LoVo (cell line): ENCODE results near the gene TNS2.

Source experiments
- DNase-seq: peaks from one replicate; pipeline ENCODE4 v3.0.0-alpha.2; 2016; ENCODE audit warnings: low spot score

TNS2 gene

DNA sequence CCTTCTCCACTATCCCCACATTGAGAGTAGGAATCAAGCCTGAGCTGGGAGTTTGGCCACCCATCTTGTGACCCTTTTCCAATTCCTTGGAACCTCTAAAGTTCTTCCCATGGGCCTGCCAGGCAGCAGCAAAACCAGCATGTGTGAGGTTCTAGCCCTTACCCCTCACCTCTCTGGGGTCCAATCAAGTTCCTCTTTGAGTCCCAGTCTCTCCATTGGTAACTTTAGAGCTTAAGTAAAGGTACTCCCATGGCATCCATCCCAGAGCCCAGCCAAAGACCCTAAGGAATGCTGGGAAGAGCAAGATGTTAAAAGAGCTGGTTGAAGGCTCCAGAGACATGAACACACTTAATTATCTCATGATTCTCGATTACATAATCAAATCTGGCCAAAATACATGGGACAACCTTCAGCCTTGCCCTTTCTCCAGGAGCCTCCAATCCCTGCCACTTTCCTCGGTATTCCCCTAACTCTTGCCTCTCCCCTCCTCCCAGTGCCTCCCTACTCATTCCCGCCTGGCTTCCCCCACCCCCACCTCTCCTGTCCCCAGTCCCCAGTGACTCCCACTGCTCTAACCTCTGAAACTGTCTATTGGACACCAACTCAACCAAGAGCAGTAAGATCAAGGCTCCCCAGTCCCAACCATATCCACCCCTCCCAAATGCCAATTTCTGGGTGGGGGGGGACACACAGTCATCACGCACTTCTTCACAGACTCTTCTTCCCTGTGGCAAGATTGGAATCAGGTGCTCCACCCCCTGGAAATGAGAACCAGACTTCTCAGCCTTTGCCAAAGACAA, 4.8 kb upstream of the TNS2 start:
- DNase-seq: no peak

DNA sequence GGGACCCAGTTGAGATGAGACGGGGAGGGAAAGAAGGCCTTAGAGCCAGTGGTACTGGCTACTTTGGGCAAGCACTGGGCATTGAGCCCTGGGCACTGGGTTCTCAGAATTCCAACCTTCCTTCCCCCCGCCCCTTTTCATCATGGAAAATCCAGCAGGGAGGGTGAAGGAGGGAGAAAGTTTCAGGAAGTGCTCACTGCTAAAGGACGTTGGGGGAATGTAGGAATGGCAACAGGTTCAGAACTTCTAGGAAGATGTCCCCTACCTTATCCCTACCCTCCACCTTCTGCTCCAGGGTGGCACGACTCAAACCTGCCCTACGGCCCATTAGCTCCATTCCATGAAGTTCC, 4.2 kb upstream of the TNS2 start:
- DNase-seq: peak; percentile 32

DNA sequence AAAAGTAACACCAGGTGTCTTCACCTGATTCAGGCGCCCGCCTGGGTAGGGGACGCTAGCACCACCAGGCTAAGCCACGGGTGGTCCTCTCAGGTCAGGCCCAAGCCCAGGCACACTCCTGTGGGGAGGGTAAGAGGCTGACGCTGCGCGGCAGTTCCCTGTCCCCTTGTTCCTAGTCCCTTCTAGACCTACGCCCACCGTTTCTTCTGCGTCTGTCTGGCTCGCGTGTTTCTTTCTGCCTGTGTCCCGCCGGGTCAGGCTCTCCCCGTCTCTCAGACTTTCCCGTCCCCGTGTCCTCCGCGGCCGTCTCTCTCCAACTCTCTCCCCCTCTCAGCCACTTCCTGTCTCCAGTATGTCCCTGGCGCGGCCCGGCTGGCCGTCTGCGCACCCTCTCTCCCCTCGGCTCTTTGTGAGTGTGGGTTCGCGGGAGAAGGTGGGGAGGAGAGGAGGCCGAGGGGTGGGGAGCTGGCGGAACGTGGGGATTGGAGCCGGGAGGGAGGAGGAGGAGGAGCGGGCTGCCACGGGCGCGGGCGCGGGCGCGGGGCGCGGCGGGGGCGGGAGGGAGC, 3.1 kb upstream of the TNS2 start:
- DNase-seq: peak; percentile 42

DNA sequence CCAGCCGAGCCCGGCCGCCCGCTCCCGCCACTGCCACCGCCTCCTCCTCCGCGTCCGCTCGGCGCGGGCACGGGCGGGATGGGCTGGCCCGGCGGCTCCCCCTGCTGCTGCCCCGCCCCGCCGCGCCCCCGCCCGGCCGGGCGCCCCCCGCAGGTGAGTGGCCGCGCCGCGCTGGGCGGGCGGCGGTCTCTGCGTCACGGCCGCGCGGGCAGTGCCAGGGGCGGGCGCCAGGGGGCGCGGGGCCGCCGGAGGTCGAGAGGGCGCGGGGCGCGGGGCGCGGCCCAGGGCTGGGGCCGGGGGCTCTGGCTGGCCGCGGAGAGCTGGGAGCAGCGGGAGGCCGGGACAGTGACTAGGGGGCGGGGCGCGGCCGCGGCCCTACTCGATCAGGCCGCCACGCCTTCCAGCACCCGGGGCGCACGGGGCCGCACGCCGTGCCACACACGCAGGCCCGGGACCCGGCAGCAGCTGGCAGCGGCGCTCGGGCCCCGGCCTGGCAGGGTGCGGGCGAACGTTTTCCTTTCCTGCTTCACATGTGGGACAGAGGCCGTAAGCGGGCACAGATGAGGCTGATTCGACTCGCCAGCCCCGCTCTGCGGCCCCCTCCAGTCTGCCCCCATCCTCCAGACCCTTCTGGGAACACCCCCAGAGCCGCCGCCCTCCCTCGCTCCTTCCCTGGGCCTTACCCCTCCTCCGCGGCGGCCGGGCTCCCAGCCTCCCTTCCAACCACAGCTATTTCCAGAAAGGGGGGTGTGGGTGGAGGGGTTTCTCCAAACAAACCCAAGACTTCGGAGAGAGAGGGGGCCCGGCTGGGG, 2.4 kb upstream of the TNS2 start:
- peak; percentile 84 for DNase-seq

DNA sequence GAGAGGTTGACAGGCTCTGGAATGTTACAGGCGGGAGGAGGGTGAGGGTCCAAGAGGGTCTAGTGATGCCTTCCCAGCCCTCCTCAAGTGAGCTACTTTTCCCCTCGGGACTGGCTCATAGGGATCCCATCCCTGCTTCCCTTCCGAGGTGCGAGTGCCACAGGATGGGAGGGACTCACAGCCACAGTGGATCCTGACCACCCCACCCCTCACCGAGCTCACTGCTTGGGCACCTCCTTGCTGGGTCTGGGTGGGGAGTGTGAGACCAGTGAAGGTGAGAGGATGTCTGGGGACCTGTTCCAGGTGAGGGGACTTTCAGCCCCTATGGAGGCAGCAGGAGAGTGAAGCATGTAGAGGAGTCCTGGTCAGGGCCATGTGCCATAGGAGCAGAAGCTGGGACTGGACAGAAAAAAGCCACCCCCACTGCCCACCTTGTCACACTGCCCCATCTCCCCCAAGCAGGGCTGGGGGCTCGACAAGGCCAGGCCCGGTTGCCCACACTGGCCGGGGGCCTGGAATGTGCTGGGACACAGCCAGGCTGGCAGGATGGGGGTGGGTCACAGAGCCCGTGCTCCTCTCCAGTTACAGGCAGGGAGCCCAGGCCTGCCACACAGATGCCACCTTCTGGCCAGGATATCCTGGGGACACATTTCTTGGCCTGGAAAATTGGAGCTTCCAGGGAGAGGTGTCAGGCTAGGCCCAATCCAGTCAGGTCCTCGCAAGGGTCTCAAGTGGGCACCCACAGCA, 1.7 kb upstream of the TNS2 start:
- DNase-seq: no peak

DNA sequence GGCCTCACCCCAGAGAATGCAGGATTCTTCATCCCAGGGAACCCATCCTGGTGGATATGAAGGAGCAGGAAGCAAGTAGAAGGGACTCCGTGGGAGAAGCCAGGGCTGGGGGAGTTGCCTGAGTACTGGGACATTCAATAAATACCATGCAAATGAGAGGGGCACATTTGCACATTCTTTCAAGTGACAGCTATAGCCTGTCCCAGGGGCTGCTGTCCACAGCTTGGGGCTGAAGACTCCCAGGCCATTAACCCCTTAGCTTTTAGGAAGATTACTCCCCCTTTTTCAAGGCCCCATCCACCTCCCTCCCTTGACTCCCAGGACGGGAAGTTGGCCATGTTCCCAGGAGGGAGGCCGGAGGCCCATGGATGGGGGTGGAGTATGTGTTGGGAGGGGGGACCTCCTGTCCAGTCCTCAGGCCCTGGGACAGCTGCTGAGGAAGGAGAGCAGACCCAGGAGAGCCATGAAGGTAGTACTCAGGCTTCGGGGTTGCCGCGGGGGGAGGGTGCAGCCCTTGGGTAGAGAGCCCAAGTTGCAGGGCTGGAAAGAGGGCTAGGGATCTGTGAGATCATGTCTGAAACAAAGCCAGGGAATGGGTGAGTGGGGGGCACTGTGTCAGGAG, 974 bp upstream of the TNS2 start:
- no peak for DNase-seq

DNA sequence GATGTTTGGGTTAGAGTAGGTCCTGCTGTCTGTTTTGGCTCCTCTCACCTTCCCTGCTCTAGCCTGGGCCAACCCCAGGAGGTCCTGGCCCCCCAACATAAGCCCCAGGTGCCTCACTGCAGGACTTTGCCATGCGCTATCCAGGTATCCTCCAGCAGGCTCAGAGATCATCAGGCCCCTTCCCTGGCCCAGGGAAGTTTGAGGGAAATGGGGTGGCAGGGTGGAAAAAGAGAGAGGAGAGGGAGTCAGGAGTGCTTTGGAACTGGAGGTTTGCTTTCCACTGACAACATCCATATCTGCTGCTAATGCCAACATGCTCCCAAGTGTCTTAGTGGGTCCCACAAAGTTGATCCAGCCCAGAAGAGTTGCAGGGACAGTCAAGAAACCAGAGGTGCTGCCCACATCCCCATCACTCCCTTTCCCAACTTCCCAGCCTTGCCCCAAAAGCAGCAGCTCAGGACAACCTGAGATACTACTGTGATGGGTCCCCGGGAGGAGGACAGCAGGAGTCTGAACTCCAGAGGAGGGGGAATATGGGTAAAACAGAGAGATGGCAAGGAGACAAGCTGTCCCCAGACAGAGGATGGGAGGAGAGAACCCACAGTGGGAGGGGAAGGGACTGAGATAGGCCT, 677 bp downstream of the TNS2 start:
- no peak for DNase-seq

DNA sequence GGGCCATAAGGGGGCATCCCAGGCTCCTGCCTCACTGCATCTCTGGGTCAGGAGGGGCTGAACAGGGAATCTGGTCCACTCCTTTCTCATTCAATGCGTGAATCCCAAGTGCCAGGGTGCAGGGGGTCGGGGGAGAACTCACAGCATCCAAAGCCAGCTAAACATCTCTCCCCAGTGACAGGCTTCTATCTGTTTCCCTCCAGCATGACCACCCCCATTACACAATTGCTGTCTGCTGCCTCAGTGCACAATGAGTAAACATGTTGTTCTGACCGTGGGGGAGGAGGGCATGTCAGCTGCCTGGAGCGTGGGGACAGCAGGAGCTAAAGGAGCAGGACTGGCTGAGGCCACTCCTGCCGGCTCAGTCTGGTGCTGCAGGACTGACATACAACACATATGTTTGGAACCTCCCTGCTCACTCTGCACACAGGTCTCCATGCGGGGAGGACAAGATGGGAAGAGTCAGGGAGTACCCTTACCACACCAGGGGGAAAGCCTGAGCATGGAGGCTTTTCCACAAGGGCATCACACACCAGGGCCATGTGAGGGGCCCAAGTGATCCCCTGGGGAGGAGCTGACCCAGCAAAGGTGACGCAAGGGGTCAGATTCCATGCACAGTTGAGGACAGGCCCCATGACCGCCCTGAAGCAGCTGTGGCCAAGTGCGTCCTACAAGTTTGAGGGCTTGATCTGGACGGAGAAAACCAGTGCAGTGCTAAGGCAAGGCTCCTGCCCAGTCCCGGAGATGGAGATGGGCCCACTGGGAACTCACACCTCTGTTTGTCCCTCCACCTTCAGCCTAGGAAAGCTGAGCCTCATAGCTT, 1.4 kb downstream of the TNS2 start:
- DNase-seq: no peak

DNA sequence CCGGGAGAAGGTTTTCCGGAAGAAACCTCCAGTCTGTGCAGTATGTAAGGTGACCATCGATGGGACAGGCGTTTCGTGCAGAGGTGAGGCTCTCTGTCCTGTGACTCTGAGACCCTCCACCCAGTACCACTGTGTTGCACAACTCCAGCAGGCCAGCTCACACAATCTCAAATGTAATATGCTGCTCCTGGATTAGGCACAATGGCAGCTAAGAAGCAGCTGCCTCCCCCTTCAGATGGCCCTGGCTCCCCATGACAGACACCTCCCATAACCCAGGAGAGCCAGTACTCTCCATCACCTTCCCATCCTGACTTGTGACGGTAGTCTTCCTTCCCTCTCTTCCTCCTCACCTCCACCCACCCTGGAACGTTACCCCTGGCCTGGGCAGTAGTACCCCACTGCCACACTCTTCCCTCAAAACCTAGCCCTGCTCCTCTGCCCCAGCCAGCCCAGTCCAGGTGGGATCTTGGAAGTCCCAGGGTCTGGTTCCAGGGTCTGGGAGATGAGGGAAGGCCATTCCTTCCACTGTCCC, 2.1 kb downstream of the TNS2 start:
- DNase-seq: no peak

DNA sequence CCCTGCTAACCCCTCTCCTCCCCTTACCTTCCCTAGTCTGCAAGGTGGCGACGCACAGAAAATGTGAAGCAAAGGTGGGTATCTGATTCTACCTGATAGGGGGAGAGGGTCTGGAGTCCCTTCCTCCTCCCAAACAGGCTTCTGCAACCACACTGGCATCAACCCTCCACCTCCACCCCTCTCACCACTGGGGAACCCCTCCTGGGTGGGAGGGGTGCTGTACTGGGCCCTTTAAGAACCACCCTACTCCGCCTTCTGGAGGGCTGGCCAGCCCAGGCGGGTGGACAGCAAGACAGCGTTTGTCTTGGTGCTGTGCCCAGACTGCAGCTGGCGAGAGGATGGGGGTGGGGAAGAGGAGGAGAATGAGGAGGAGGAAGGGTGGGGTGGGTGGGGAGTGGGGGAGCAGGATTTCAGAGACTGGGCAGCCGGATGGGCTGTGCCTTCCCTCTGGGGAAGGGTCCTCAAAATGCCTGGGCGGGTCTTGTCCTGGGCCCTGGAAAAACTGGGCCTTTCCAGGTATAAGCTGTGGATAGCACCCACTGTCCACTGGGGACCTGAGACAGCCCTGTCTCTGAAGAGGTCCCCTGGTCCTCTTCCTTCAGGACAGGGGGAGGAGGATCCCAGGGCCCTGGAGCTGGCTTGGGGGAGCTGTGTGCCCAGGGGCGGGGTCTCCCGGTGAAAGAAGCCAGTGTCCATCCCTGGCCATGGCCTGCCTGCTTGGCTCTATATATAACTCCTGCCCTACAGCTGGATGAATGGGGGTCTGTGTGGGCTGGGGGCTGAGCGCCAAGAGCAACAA, 2.8 kb downstream of the TNS2 start:
- DNase-seq: no peak

DNA sequence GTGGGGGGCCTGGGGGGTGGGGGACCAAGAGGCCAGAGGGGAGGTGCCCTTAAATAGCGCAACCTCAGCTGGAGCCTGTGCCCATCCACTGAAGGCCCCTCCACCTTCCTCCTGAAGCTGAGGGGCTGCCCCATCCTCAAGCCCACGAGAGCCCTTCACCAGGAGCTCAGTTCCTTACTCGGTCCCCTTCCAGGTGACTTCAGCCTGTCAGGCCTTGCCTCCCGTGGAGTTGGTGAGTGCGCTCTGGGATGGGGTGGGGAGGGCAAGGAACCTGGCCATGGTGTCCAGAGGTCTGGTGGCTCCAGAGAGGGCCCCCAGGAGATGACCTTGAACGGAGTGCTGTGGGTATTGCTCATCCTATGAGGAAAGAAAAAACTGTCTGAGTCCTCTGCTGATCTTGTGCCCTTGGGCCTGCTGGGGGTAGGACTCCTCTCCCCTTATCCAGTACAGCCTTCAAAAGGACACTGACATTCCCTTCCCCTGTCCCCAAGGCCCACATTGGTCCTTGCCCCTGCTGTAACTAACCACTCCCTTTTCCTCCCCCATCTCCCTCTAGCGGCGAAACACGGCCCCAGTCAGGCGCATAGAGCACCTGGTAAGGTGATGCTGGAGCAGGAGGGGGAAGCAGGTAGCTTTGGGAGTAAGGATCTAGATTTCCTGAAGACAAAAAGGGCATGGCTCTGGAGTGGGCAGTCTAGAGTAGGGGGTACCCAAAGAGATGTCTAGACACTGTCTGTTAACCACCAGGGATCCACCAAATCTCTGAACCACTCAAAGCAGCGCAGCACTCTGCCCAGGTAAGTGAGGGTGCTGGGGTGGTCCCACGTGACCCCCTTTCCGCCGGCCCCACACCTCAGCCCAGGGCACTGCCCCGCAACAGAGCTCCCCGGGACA, 3.6 kb downstream of the TNS2 start:
- DNase-seq: peak; percentile 86

DNA sequence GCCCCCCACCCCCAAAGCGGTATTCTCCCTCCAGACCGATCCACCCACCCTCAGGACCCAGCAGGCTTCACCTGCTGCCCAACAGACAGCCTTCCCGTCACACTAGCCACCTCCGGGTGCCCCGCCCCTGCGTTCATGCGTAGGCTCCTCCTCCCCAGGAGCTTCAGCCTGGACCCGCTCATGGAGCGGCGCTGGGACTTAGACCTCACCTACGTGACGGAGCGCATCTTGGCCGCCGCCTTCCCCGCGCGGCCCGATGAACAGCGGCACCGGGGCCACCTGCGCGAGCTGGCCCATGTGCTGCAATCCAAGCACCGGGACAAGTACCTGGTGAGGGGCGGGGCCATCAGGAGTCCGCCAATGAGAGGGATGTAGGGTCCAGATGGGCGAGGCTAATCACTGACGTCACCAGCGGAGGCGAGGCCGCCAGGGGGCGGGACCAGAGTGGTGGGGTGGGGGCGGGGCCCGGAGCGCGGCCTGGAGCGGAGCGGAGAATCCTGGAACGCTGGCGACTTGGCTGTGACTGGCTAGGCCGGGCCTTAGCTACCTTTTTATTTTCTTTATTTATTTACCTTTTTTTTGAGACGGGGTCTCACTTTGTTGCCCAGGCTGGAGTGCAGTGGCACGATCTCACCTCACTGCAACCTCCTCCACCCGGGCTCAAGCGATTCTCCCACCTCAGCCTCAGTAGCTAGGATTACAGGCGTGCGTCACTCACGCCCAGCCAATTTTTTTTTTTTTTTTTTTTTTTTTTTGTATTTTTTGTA, 4.4 kb downstream of the TNS2 start:
- peak; percentile 100 for DNase-seq

DNA sequence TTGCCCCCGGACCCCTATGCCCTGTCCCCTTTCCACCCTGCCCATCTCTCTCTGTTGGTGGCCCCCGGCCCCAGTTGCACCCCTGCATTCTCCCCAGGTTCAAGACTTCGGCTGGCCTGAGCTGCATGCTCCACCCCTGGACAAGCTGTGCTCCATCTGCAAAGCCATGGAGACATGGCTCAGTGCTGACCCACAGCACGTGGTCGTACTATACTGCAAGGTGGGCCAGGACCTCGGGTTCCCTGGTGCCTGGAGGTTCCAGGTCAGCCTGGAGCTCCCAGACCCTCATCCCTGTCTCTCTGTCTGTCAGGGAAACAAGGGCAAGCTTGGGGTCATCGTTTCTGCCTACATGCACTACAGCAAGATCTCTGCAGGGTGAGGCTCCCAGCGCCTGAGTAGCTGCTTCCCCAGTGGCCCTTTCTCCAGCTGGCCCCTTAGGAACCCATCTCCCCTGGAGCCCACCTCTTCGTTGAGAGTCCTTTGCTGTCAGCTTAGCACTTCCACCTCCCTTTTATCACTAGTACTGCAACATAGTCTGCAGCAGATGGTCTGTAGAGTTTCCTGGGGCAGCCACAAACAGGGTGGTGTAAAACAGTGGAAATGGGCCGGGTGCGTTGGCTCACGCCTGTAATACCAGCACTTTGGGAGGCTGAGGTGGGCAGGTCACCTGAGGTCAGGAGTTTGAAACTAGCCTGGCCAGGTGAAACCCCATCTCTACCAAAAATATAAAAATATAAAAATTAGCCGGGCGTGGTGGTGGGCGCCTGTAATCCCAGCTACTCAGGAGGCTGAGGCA, 5.8 kb downstream of the TNS2 start:
- no peak for DNase-seq

DNA sequence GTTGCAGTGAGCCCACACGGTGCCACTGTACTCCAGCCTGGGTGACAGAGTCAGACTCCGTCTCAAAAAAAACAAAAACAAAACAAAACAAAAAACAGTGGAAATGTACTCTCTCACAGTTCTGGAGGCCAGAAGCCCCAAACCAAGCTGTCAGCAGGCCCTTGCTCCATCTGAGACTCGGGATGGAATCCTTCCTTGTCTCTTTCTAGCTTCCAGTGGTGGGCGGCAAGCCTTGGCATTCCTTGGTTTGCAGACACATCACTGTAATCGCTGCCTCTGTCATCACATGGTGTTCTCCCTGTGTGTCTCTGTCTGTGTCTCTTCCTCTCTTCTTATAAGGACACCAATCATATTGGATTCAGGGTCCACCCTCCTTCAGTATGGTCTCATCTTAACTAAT, 6.4 kb downstream of the TNS2 start:
- DNase-seq: no peak

DNA sequence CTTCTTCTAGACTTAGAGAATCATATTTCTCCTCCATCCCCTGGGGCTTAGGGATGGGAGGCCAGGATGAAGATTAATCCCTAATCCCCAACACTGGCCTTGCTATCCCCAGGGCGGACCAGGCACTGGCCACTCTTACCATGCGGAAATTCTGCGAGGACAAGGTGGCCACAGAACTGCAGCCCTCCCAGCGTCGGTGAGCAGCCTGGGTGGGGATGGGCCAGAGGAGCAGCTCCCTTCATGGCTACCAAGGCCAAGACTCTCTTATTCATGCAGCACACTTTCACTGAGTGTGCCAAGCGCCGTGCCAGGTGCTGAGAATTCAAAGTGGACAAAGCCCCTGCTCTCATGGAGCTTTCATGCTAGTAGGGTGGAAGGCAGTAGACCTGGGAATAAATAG, 7.0 kb downstream of the TNS2 start:
- no peak for DNase-seq

DNA sequence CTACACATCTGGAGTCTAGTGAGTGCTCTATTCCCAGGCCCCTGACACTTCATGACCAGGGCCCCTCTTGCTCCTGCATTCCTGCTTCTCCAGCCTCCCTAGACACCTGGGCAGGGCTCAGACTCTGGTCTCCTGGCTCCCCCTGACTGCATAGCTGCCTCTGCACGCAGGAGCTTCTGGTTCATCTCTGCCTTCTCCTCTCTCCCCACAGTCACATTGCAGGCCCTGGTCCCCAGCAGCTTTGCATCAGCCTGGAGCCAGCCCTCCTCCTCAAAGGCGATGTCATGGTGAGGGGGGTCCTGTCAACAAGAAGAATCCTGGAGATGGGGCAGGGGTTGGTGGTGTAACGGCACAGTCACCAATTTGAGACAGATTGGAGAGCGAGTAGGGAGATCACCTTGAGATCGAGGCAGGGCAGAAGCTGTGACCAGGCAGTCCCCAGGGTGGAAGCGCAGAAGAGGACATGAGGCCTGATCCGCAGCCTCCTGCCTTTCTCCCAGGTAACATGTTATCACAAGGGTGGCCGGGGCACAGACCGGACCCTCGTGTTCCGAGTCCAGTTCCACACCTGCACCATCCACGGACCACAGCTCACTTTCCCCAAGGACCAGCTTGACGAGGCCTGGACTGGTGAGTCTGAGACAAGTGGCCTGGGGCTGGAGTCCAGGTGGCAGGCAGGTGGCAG, 8.1 kb downstream of the TNS2 start:
- DNase-seq: no peak
